Breast epithelium (tissue), 4 donors: Measurements from ENCODE around the gene DCLK3. TPM values are rescaled to one million over a fixed set of nuclear protein-coding genes. Genes with fewer than 3 reads are reported as not detected.

Experiments used
- DNase-seq, 2 donors: peaks; one replicate each; pipeline ENCODE4 v3.0.0-alpha.2; 2019; ENCODE audit warnings: low spot score in 2 of 2
- H3K27ac ChIP-seq, 2 donors: fragments of 200-600 bp; sonication (generic) in 1 of 2; one replicate each; pipeline ENCODE4 v1.5.1; 2016 to 2019; ENCODE audit warnings: mild to moderate bottlenecking in 1 of 2
- H3K27me3 ChIP-seq, 2 donors: fragments of 200-600 bp; sonication (generic) in 1 of 2; one replicate each; pipeline versions ENCODE4 v1.5.1 to v1.6.0; 2017 to 2019; ENCODE audit warnings: control low read depth in 1 of 2, mild to moderate bottlenecking in 1 of 2
- H3K36me3 ChIP-seq: fragments of 200-600 bp; one replicate; pipeline ENCODE4 v1.5.1; 2019
- H3K4me1 ChIP-seq, 2 donors: fragments of 200-600 bp; sonication (generic); one replicate each; pipeline ENCODE4 v1.5.1; 2016 to 2019; ENCODE audit warnings: control low read depth in 1 of 2
- H3K4me3 ChIP-seq, 3 donors: fragments of 200-600 bp; sonication (generic); 1 replicate in 2 of 3; 2 replicates in 1 of 3; pipeline ENCODE4 v1.5.1; 2016 to 2019; ENCODE audit warnings: mild to moderate bottlenecking in 3 of 3, moderate library complexity in 2 of 3
- H3K9me3 ChIP-seq, 2 donors: fragments of 200-600 bp; sonication (generic) in 1 of 2; one replicate each; pipeline ENCODE4 v1.5.1; 2016 to 2019; ENCODE audit warnings: control low read depth in 1 of 2
- CTCF ChIP-seq, 3 donors: fragments of 450-650 bp; IDR thresholded peaks; one replicate each; pipeline ENCODE4 v1.5.1; 2016 to 2017; ENCODE audit warnings: antibody characterized with exemption in 3 of 3, mild to moderate bottlenecking in 3 of 3, moderate library complexity in 3 of 3
- POLR2A ChIP-seq: fragments of 450-650 bp; IDR thresholded peaks from one replicate; pipeline ENCODE4 v1.6.1; 2016; ENCODE audit warnings: antibody characterized with exemption, mild to moderate bottlenecking, moderate library complexity
- POLR2AphosphoS5 ChIP-seq, 3 donors: sonication (generic); formaldehyde crosslinking; IDR thresholded peaks; one replicate each; pipeline ENCODE4 v1.6.1; 2017; ENCODE audit warnings: antibody characterized with exemption in 3 of 3
- intact Hi-C: fragments of 100-400 bp; cut with DNase I; formaldehyde crosslinking; loops from one replicate; pipeline ENCODE4 v1.15.1; 2023; ENCODE audit warnings: low total_unique reads
- total RNA-seq, 3 donors: library from RNA; depleted of rRNA; stranded (reverse); fragments of >200 nt; gene quantifications; one replicate each; pipeline ENCODE4 v1.1.0, GENCODE V29; 2016

DCLK3 gene
- total RNA-seq, 3 donors from 2014 or later: 0.16 TPM; not detected in 2

DNA sequence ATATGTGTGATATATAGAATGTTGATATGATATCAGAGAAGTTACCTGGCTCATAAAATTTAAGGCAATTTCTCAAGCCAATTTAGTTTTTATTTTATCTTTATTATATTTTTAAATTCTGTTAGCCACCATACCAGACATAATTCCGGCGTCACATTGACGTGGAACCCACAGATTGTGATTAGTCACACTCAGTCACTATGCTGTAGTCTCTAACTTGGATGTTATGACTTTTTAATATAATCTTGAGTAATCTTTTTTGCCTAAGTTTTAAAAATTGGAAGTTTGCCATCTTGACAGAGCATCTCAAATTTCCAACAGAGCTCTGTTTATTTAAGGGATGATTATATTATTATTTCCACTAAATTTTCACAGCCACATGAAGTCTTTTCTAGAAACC lies 9.7 kb upstream of the DCLK3 start:
- H3K4me1 ChIP-seq: no peaks in the 10 kb centered on the region
- TF ChIP-seq POLR2A (no peak), POLR2AphosphoS5 (IDR thresholded peaks at IDR 0.05) (no peak), CTCF (IDR thresholded peaks at IDR 0.05) (no peak)
- no peaks in the 10 kb centered on the region for H3K36me3 ChIP-seq
- no peak overlapping the region for H3K27ac ChIP-seq
- H3K4me3 ChIP-seq: no peak overlapping the region
- no peaks in the 10 kb centered on the region for H3K9me3 ChIP-seq
- no peaks in the 10 kb centered on the region for H3K27me3 ChIP-seq
- no peak for DNase-seq
- intact Hi-C loops: no loop called here

- H3K4me3 ChIP-seq: no peak overlapping the region
- H3K27me3 ChIP-seq: no peaks in the 10 kb centered on the region
- H3K27ac ChIP-seq: no peak overlapping the region
- intact Hi-C loops: no loop called here
- DNase-seq: no peak
- no peaks in the 10 kb centered on the region for H3K4me1 ChIP-seq
- H3K36me3 ChIP-seq: no peaks in the 10 kb centered on the region
- TF ChIP-seq CTCF (IDR thresholded peaks at IDR 0.05) (no peak), POLR2AphosphoS5 (IDR thresholded peaks at IDR 0.05) (no peak), POLR2A (no peak)
- H3K9me3 ChIP-seq: no peaks in the 10 kb centered on the region
Measured at GRCh38 chr3:36771931-36772330, 7.6 kb upstream of the DCLK3 start.

- no peak overlapping the region for H3K27ac ChIP-seq
- DNase-seq: no peak
- no peak for TF ChIP-seq POLR2AphosphoS5 (IDR thresholded peaks at IDR 0.05)
- TF ChIP-seq CTCF (IDR thresholded peaks at IDR 0.05): no peak
- TF ChIP-seq POLR2A: no peak
- H3K27me3 ChIP-seq: peaks cover 0 to under 1% of the 10 kb centered on the region in 2 donors
- H3K4me1 ChIP-seq: no peaks in the 10 kb centered on the region
- no peaks in the 10 kb centered on the region for H3K36me3 ChIP-seq
- intact Hi-C loops: no loop called here
- H3K9me3 ChIP-seq: no peaks in the 10 kb centered on the region
- no peak overlapping the region for H3K4me3 ChIP-seq
Measured at GRCh38 chr3:36769926-36770325, 5.6 kb upstream of the DCLK3 start.

DNA sequence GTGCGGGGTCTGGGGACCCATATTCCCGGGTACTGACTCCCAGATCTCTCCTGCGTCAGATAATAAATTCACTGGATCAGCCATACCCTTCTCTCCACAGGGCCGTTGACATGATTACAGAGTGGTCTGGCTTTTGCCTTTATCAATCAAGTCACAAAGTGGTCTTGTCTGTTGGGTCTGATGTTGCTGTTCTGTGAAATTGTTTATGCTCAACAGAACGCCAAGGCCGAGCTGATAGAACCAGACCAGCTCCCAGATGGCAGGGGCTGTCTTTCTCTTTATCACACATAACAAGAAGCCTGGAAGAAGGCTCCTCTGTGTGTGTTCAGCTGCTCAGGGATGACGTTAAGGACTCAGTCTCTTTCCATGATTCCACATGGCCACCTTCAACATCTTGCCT lies 751 bp upstream of the DCLK3 start:
- no peaks in the 10 kb centered on the region for H3K36me3 ChIP-seq
- intact Hi-C loops: no loop called here
- H3K9me3 ChIP-seq: no peaks in the 10 kb centered on the region
- peaks cover 2 to 22% of the 10 kb centered on the region in 2 donors for H3K27me3 ChIP-seq
- no peaks in the 10 kb centered on the region for H3K4me1 ChIP-seq
- DNase-seq: no peak
- no peak overlapping the region for H3K27ac ChIP-seq
- no peak for TF ChIP-seq POLR2AphosphoS5 (IDR thresholded peaks at IDR 0.05)
- TF ChIP-seq CTCF (IDR thresholded peaks at IDR 0.05): no peak
- TF ChIP-seq POLR2A: no peak
- no peak overlapping the region for H3K4me3 ChIP-seq

DNA sequence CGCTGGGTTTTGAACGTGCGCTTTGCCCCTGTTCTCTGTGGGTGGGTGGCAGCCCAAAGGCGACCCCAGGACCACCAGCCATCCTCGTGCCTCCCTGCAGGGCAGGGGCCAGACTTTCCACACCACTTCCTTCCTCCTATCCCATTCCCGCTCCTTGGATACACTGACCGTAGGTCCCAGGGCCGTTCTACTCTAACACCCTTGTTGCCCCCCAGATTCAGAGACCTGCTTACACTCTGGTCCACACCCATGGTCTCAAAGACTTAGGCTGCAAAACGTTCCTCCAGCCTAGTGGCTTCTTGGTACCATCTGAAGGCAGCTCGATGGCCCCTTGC lies 318 bp upstream of the DCLK3 start:
- intact Hi-C loops: no loop called here
- peaks cover 2 to 22% of the 10 kb centered on the region in 2 donors for H3K27me3 ChIP-seq
- H3K4me1 ChIP-seq: no peaks in the 10 kb centered on the region
- no peaks in the 10 kb centered on the region for H3K36me3 ChIP-seq
- peak overlapping the region; percentile 22 to 69 (median 50) for H3K4me3 ChIP-seq
- H3K27ac ChIP-seq: no peak overlapping the region
- no peak for DNase-seq
- no peak for TF ChIP-seq CTCF (IDR thresholded peaks at IDR 0.05)
- no peak for TF ChIP-seq POLR2AphosphoS5 (IDR thresholded peaks at IDR 0.05)
- no peak for TF ChIP-seq POLR2A
- no peaks in the 10 kb centered on the region for H3K9me3 ChIP-seq
